Heart left ventricle (tissue), 11 donors: ENCODE data around the gene CLDN6. TPM values are rescaled to one million over a fixed set of nuclear protein-coding genes. Genes with fewer than 3 reads are reported as not detected.

Source experiments
- polyA plus RNA-seq, 2 donors: library from polyadenylated mRNA; stranded (reverse); fragments of 200-250 nt; gene quantifications; one replicate each; pipeline ENCODE4 v1.2.3, GENCODE V29; 2013
- total RNA-seq, 9 donors: library from RNA; depleted of rRNA in 2 of 9; stranded (reverse); fragments of >200 nt in 2 of 9; fragmentation: NEBNext Ultra II Directional in 3 of 9; extraction: Animal tissue kit (Norgen Biotek cat#: 25700) in 3 of 9; gene quantifications; one replicate each; pipeline versions ENCODE4 v1.1.0 to v1.2.4, GENCODE V29; 2016 to 2023
- donor health status: ischemic (EF 13 %, LVEDD 7.1; RV severe dilation, severe dysfunction).
- donor health status: healthy with polysubstance abuse.
- donor health status: DM: no; HTN: yes; CAD: no.
- donor health status: DM: no; HTN: no; CAD: no.
- donor health status: ischemic (EF 25% LVEDD 5.7; RV mildly dilated, moderate dysfunction).
- donor health status: healthy.
- donor health status: DM: yes; HTN: yes; CAD: no.
- donor health status: PGD.
- donor health status: nonischemic (EF 23%, LVEDD 6.1; RV moderate dilation, normal function).

Gene CLDN6
- total and polyA plus RNA-seq, 11 donors = 0.04 TPM; not detected in 10

Other genes starting within 250 kb of the CLDN6 start
- 1,000 to 10,000 TPM in 1 of 9 donors, 100 to 1,000 TPM in 8; 213 to 1,067 (median 294) TPM for gene ELOB, start 240.9 kb downstream of the CLDN6 start, total RNA-seq
- gene ELOB, start 240.9 kb downstream of the CLDN6 start, polyA plus RNA-seq = 100 to 1,000 TPM; 462 to 926 TPM
- gene PRSS33, start 230.6 kb downstream of the CLDN6 start, total RNA-seq = not detected
- not detected for gene PRSS33, start 230.6 kb downstream of the CLDN6 start, polyA plus RNA-seq
- gene PRSS41, start 219.7 kb downstream of the CLDN6 start, total RNA-seq = not detected
- gene PRSS41, start 219.7 kb downstream of the CLDN6 start, polyA plus RNA-seq = not detected
- not detected for gene PRSS21, start 200.9 kb downstream of the CLDN6 start, total RNA-seq
- gene PRSS21, start 200.9 kb downstream of the CLDN6 start, polyA plus RNA-seq = not detected
- gene ZG16B, start 187.9 kb downstream of the CLDN6 start, total RNA-seq = 1 to 10 TPM in 1 of 9 donors, under 1 TPM in 1, not detected in 7; 0.50 to 3.0 TPM
- gene ZG16B, start 187.9 kb downstream of the CLDN6 start, polyA plus RNA-seq = not detected
- gene PRSS22, start 160.0 kb downstream of the CLDN6 start, total RNA-seq = not detected
- not detected for gene PRSS22, start 160.0 kb downstream of the CLDN6 start, polyA plus RNA-seq
- gene FLYWCH2, start 135.0 kb downstream of the CLDN6 start, total RNA-seq = 10 to 100 TPM; 20.1 to 64.1 (median 22.6) TPM
- 10 to 100 TPM; 35.3 to 53.4 TPM for gene FLYWCH2, start 135.0 kb downstream of the CLDN6 start, polyA plus RNA-seq
- 10 to 100 TPM; 26.3 to 48.4 (median 34.2) TPM for gene FLYWCH1, start 106.3 kb downstream of the CLDN6 start, total RNA-seq
- 10 to 100 TPM; 28.3 to 29.1 TPM for gene FLYWCH1, start 106.3 kb downstream of the CLDN6 start, polyA plus RNA-seq
- gene KREMEN2, start 53.9 kb downstream of the CLDN6 start, total RNA-seq = under 1 TPM in 1 of 9 donors, not detected in 8; 0.27 TPM
- not detected for gene KREMEN2, start 53.9 kb downstream of the CLDN6 start, polyA plus RNA-seq
- 10 to 100 TPM in 1 of 9 donors, 1 to 10 TPM in 8; 6.9 to 16.3 (median 9.0) TPM for gene PAQR4, start 48.8 kb downstream of the CLDN6 start, total RNA-seq
- 10 to 100 TPM in 1 of 2 donors, 1 to 10 TPM in 1; 8.1 to 15.2 TPM for gene PAQR4, start 48.8 kb downstream of the CLDN6 start, polyA plus RNA-seq
- gene PKMYT1, start 37.7 kb downstream of the CLDN6 start, total RNA-seq = 10 to 100 TPM in 1 of 9 donors, 1 to 10 TPM in 4, under 1 TPM in 4; 0.72 to 11.9 (median 1.2) TPM
- gene PKMYT1, start 37.7 kb downstream of the CLDN6 start, polyA plus RNA-seq = 1 to 10 TPM; 1.3 to 2.5 TPM
- gene CLDN9, start 5.3 kb downstream of the CLDN6 start, total RNA-seq = 1 to 10 TPM in 2 of 9 donors, under 1 TPM in 7; 0.13 to 2.0 (median 0.75) TPM
- 1 to 10 TPM in 1 of 2 donors, under 1 TPM in 1; 0.62 to 1.7 TPM for gene CLDN9, start 5.3 kb downstream of the CLDN6 start, polyA plus RNA-seq
- 100 to 1,000 TPM in 3 of 9 donors, 10 to 100 TPM in 6; 27.8 to 289 (median 92.4) TPM for gene TNFRSF12A, start 2.2 kb upstream of the CLDN6 start, total RNA-seq
- 100 to 1,000 TPM; 260 to 824 TPM for gene TNFRSF12A, start 2.2 kb upstream of the CLDN6 start, polyA plus RNA-seq
- 10 to 100 TPM; 32.8 to 66.7 (median 50.5) TPM for gene HCFC1R1, start 5.8 kb upstream of the CLDN6 start, total RNA-seq
- gene HCFC1R1, start 5.8 kb upstream of the CLDN6 start, polyA plus RNA-seq = 100 to 1,000 TPM in 1 of 2 donors, 10 to 100 TPM in 1; 54.6 to 189 TPM
- 10 to 100 TPM in 4 of 9 donors, 1 to 10 TPM in 5; 6.9 to 14.0 (median 9.4) TPM for gene THOC6, start 5.9 kb upstream of the CLDN6 start, total RNA-seq
- gene THOC6, start 5.9 kb upstream of the CLDN6 start, polyA plus RNA-seq = 10 to 100 TPM; 15.4 to 23.0 TPM
- not detected for gene BICDL2, start 18.8 kb upstream of the CLDN6 start, total RNA-seq
- gene BICDL2, start 18.8 kb upstream of the CLDN6 start, polyA plus RNA-seq = under 1 TPM in 1 of 2 donors, not detected in 1; 0.07 TPM
- 1 to 10 TPM in 3 of 9 donors, under 1 TPM in 6; 0.32 to 3.0 (median 0.90) TPM for gene MMP25, start 28.4 kb upstream of the CLDN6 start, total RNA-seq
- gene MMP25, start 28.4 kb upstream of the CLDN6 start, polyA plus RNA-seq = 1 to 10 TPM in 1 of 2 donors, under 1 TPM in 1; 0.97 to 1.3 TPM
- 100 to 1,000 TPM in 1 of 9 donors, 10 to 100 TPM in 8; 20.6 to 241 (median 48.9) TPM for gene IL32, start 47.5 kb upstream of the CLDN6 start, total RNA-seq
- gene IL32, start 47.5 kb upstream of the CLDN6 start, polyA plus RNA-seq = 10 to 100 TPM; 60.2 to 63.4 TPM
- gene ZSCAN10, start 81.1 kb upstream of the CLDN6 start, total RNA-seq = not detected
- not detected for gene ZSCAN10, start 81.1 kb upstream of the CLDN6 start, polyA plus RNA-seq
- gene ZNF205, start 94.4 kb upstream of the CLDN6 start, total RNA-seq = 10 to 100 TPM in 2 of 9 donors, 1 to 10 TPM in 7; 7.4 to 19.8 (median 8.1) TPM
- gene ZNF205, start 94.4 kb upstream of the CLDN6 start, polyA plus RNA-seq = 10 to 100 TPM; 13.9 to 17.0 TPM
- gene ZNF213, start 116.8 kb upstream of the CLDN6 start, total RNA-seq = 10 to 100 TPM in 2 of 9 donors, 1 to 10 TPM in 7; 6.7 to 14.3 (median 8.2) TPM
- 10 to 100 TPM in 1 of 2 donors, 1 to 10 TPM in 1; 8.7 to 14.2 TPM for gene ZNF213, start 116.8 kb upstream of the CLDN6 start, polyA plus RNA-seq
- not detected for gene OR1F1, start 170.0 kb upstream of the CLDN6 start, total RNA-seq
- not detected for gene OR1F1, start 170.0 kb upstream of the CLDN6 start, polyA plus RNA-seq
- 1 to 10 TPM; 4.8 to 8.7 (median 6.5) TPM for gene ZNF200, start 217.0 kb upstream of the CLDN6 start, total RNA-seq
- 1 to 10 TPM; 2.7 to 4.7 TPM for gene ZNF200, start 217.0 kb upstream of the CLDN6 start, polyA plus RNA-seq
- 1 to 10 TPM in 4 of 9 donors, under 1 TPM in 5; 0.39 to 4.3 (median 0.91) TPM for gene MEFV, start 238.4 kb upstream of the CLDN6 start, total RNA-seq
- under 1 TPM; 0.23 to 0.33 TPM for gene MEFV, start 238.4 kb upstream of the CLDN6 start, polyA plus RNA-seq